Measurements from ENCODE around the gene OR6C2. TPM values are rescaled to one million over a fixed set of nuclear protein-coding genes. Genes with fewer than 3 reads are reported as not detected.

OR6C2 gene
- total and polyA plus RNA-seq, 9 of the 15 experiments (the other 6 are each of a cell fraction or from before 2014, with no cell fraction given) = not detected

DNA sequence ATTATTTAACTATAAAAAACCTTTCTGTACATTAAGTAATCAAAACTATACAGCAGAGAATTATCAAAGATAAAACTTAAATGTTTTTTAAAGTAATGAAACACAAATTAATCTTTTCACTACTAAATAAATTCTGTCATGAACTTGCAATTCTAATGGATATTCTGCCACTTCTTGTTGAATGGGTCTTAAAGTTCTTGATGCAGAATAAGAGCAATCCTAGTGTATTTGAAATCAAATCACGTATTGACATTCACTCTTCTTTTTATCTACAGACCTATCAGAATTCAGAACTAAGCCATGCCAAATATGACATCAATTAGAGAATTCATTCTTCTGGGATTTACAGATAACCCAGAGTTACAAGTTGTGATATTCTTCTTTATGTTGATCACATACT is 43.6 kb upstream of the OR6C2 start, which contains the start of gene OR6C65:
TSS of gene OR6C65 (plus strand) at position 301 of the 400 bp plus-strand sequence. CDS start at position 301, 0 bp downstream.
- DNase-seq (ENCODE audit: extremely low read depth in 1 of 4, low spot score in 3 of 4) = no peak
- H3K9me3 ChIP-seq (replicated peaks; ENCODE audit: control insufficient read depth, insufficient read depth, low read depth, low read length) = no peaks in the 10 kb centered on the region
- no peak for ATAC-seq
- no peaks in the 10 kb centered on the region for H3K27me3 ChIP-seq (ENCODE audit: control insufficient read depth in 2 of 2, insufficient read depth in 2 of 2, low read length in 2 of 2)
- in situ Hi-C loops (cut with MboI) (no loop called here), intact Hi-C loops (cut with micrococcal nuclease) (no loop called here)
- H3K4me1 ChIP-seq (replicated peaks in 1 of 2; ENCODE audit: control insufficient read depth in 2 of 2, insufficient read depth in 2 of 2, low read length in 2 of 2) = no peaks in the 10 kb centered on the region
- no peak within 1 kb of the TSS for H3K4me3 ChIP-seq
- no peaks in the 10 kb centered on the region for H3K79me2 ChIP-seq (ENCODE audit: control insufficient read depth, insufficient read depth, low read length)
- TF ChIP-seq SLC30A9 (CRISPR knock-in tag; IDR thresholded peaks at IDR 0.05) (no peak), HMG20B (CRISPR knock-in tag; IDR thresholded peaks at IDR 0.05) (no peak), HDAC3 (IDR thresholded peaks at IDR 0.05; ENCODE audit: borderline replicate concordance, partially characterized antibody) (no peak), U2AF2 (optimal IDR thresholded peaks at IDR 0.05; ENCODE audit: low read depth, low read length) (no peak), KAT2B (IDR thresholded peaks at IDR 0.05; ENCODE audit: low read depth, low read length) (no peak), ZFP1 (CRISPR knock-in tag; IDR thresholded peaks at IDR 0.05) (no peak), BMI1 (IDR thresholded peaks at IDR 0.05; ENCODE audit: low read length) (no peak), ETV6 (IDR thresholded peaks at IDR 0.05; ENCODE audit: borderline replicate concordance in 1 of 2, low read depth in 2 of 2, low read length in 1 of 2) (no peak), ETV6 (CRISPR knock-in tag; IDR thresholded peaks at IDR 0.05; ENCODE audit: borderline replicate concordance) (no peak), RFX5 (IDR thresholded peaks at IDR 0.05; ENCODE audit: low read depth, low read length) (no peak), ZNF212 (CRISPR knock-in tag; IDR thresholded peaks at IDR 0.05) (no peak)
- TF ChIP-seq, protein P1, sequence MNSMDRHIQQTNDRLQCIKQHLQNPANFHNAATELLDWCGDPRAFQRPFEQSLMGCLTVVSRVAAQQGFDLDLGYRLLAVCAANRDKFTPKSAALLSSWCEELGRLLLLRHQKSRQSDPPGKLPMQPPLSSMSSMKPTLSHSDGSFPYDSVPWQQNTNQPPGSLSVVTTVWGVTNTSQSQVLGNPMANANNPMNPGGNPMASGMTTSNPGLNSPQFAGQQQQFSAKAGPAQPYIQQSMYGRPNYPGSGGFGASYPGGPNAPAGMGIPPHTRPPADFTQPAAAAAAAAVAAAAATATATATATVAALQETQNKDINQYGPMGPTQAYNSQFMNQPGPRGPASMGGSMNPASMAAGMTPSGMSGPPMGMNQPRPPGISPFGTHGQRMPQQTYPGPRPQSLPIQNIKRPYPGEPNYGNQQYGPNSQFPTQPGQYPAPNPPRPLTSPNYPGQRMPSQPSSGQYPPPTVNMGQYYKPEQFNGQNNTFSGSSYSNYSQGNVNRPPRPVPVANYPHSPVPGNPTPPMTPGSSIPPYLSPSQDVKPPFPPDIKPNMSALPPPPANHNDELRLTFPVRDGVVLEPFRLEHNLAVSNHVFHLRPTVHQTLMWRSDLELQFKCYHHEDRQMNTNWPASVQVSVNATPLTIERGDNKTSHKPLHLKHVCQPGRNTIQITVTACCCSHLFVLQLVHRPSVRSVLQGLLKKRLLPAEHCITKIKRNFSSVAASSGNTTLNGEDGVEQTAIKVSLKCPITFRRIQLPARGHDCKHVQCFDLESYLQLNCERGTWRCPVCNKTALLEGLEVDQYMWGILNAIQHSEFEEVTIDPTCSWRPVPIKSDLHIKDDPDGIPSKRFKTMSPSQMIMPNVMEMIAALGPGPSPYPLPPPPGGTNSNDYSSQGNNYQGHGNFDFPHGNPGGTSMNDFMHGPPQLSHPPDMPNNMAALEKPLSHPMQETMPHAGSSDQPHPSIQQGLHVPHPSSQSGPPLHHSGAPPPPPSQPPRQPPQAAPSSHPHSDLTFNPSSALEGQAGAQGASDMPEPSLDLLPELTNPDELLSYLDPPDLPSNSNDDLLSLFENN (IDR thresholded peaks at IDR 0.05; ENCODE audit: low read depth in 2 of 2, low read length in 2 of 2) = no peak
- TF ChIP-seq, protein P2, sequence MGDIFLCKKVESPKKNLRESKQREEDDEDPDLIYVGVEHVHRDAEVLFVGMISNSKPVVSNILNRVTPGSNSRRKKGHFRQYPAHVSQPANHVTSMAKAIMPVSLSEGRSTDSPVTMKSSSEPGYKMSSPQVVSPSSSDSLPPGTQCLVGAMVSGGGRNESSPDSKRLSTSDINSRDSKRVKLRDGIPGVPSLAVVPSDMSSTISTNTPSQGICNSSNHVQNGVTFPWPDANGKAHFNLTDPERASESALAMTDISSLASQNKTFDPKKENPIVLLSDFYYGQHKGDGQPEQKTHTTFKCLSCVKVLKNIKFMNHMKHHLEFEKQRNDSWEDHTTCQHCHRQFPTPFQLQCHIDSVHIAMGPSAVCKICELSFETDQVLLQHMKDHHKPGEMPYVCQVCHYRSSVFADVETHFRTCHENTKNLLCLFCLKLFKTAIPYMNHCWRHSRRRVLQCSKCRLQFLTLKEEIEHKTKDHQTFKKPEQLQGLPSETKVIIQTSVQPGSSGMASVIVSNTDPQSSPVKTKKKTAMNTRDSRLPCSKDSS (IDR thresholded peaks at IDR 0.05; ENCODE audit: low read depth, partially characterized antibody) = no peak
- ChIA-PET CTCF (ENCODE audit: low intra/inter-chr PET ratio) (no interaction called here), POLR2A (no interaction called here)
- H2AFZ ChIP-seq (ENCODE audit: low read depth, low read length) = no peak within 1 kb of the TSS
- H4K20me1 ChIP-seq (replicated peaks; ENCODE audit: control insufficient read depth, insufficient read depth, low read length) = no peaks in the 10 kb centered on the region
- H3K27ac ChIP-seq (ENCODE audit: extremely low read depth, low read depth, low read length) = no peak within 1 kb of the TSS
- FAIRE-seq = no peak
- 4% methylated on average over 1 of the region's 1 CpG for WGBS (ENCODE audit: insufficient coverage, low coverage, missing lambda C conversion rate)
- no peaks in the 10 kb centered on the region for H3K36me3 ChIP-seq (ENCODE audit: control insufficient read depth, insufficient read depth, low read length)
- no peaks in the 10 kb centered on the region for H3K9me1 ChIP-seq (ENCODE audit: control insufficient read depth, insufficient read depth, low read length)
- no TSS peak for BruUV-seq (replicated peaks)
- H3K9ac ChIP-seq (ENCODE audit: insufficient read depth in 1 of 2, low read depth in 2 of 2, low read length in 2 of 2) = no peak within 1 kb of the TSS
- H3K4me2 ChIP-seq (ENCODE audit: insufficient read depth, low read length) = no peak within 1 kb of the TSS
